ENCODE data around the gene HBM. TPM values are rescaled to one million over a fixed set of nuclear protein-coding genes. Genes with fewer than 3 reads are reported as not detected.

HBM gene
- total and polyA plus RNA-seq, 4 donors = 0.28 to 2,893 TPM; not detected in 2

GRCh38 chr16:189604-190186 lies 23.9 kb downstream of the HBM start:
- 96% methylated on average over 34 of the region's 34 CpGs for WGBS

More at GRCh38 chr16:189604-190186, 23.9 kb downstream of the HBM start:
- Histone ChIP-seq H3K27ac (ENCODE audit: low read depth in 1 of 2, low read length in 2 of 2) (no peak overlapping the region), H3K9ac (ENCODE audit: low read depth in 1 of 2, low read length in 2 of 2) (no peak overlapping the region), H3K4me3 (ENCODE audit: low read depth in 1 of 3, low read length in 3 of 3) (no peak overlapping the region), H3K4me1 (ENCODE audit: control insufficient read depth in 4 of 4, insufficient read depth in 4 of 4, low read length in 3 of 4) (no peaks in the 10 kb centered on the region), H3K9me3 (ENCODE audit: control insufficient read depth in 4 of 4, low read length in 3 of 4) (no peaks in the 10 kb centered on the region), H3K36me3 (ENCODE audit: control insufficient read depth in 4 of 4, insufficient read depth in 3 of 4, low read depth in 1 of 4, low read length in 3 of 4) (peaks cover 13 to 56% (median 43%) of the 10 kb centered on the region in 4 donors), H3K27me3 (ENCODE audit: control insufficient read depth in 4 of 4, insufficient read depth in 4 of 4, low read length in 3 of 4) (no peaks in the 10 kb centered on the region)
- DNase-seq (ENCODE audit: low spot score) = no peak
- TF ChIP-seq REST (IDR thresholded peaks at IDR 0.05) (no peak), HNF4G (IDR thresholded peaks at IDR 0.05) (no peak), SP1 (IDR thresholded peaks at IDR 0.05) (no peak), NR2F2 (IDR thresholded peaks at IDR 0.05) (no peak), TAF1 (conservative IDR thresholded peaks at IDR 0.05) (no peak), YY1 (IDR thresholded peaks at IDR 0.05) (no peak), RXRA (IDR thresholded peaks at IDR 0.05) (no peak), RAD21 (IDR thresholded peaks at IDR 0.05) (no peak), EGR1 (IDR thresholded peaks at IDR 0.05; ENCODE audit: low read depth in 2 of 2) (no peak), HNF4A (conservative IDR thresholded peaks at IDR 0.05) (no peak), CTCF (IDR thresholded peaks at IDR 0.05; ENCODE audit: low read depth, low read length, missing input control) (no peak), FOXA2 (IDR thresholded peaks at IDR 0.05) (no peak), JUND (IDR thresholded peaks at IDR 0.05) (no peak), GABPA (IDR thresholded peaks at IDR 0.05 in 1 of 2, conservative IDR thresholded peaks at IDR 0.05 in 1 of 2) (no peak), FOXA1 (IDR thresholded peaks at IDR 0.05) (no peak)
- TF ChIP-seq, protein P1, sequence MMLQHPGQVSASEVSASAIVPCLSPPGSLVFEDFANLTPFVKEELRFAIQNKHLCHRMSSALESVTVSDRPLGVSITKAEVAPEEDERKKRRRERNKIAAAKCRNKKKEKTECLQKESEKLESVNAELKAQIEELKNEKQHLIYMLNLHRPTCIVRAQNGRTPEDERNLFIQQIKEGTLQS (IDR thresholded peaks at IDR 0.05) = no peak
- TF ChIP-seq, protein P2, sequence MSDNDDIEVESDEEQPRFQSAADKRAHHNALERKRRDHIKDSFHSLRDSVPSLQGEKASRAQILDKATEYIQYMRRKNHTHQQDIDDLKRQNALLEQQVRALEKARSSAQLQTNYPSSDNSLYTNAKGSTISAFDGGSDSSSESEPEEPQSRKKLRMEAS (IDR thresholded peaks at IDR 0.05) = no peak
- TF ChIP-seq, protein P3, sequence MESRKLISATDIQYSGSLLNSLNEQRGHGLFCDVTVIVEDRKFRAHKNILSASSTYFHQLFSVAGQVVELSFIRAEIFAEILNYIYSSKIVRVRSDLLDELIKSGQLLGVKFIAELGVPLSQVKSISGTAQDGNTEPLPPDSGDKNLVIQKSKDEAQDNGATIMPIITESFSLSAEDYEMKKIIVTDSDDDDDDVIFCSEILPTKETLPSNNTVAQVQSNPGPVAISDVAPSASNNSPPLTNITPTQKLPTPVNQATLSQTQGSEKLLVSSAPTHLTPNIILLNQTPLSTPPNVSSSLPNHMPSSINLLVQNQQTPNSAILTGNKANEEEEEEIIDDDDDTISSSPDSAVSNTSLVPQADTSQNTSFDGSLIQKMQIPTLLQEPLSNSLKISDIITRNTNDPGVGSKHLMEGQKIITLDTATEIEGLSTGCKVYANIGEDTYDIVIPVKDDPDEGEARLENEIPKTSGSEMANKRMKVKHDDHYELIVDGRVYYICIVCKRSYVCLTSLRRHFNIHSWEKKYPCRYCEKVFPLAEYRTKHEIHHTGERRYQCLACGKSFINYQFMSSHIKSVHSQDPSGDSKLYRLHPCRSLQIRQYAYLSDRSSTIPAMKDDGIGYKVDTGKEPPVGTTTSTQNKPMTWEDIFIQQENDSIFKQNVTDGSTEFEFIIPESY (IDR thresholded peaks at IDR 0.05) = no peak

Data from liver (tissue), 9 donors.